ENCODE measurements around the gene ARHGAP9.

ARHGAP9 gene

GRCh38 chr12:57472391-57472790 is 7.3 kb downstream of the ARHGAP9 start:
- Histone ChIP-seq H3K4me3 (replicated peaks; ENCODE audit: insufficient read depth, low read length) (no peak overlapping the region), H3K27ac (replicated peaks) (no peak overlapping the region), H3K27me3 (ENCODE audit: insufficient read depth, poor library complexity, severe bottlenecking) (no peaks in the 10 kb centered on the region)
- no peak for DNase-seq (ENCODE audit: low read depth in 1 of 2, low spot score in 1 of 2)
- TF ChIP-seq POLR2AphosphoS5 (IDR thresholded peaks at IDR 0.05; ENCODE audit: low read depth) (no peak), GABPA (IDR thresholded peaks at IDR 0.05; ENCODE audit: low read depth) (no peak), SPI1 (IDR thresholded peaks at IDR 0.05; ENCODE audit: borderline replicate concordance, low read depth) (no peak), REST (IDR thresholded peaks at IDR 0.05; ENCODE audit: insufficient replicate concordance, low read depth) (no peak), CTCF (IDR thresholded peaks at IDR 0.05; ENCODE audit: insufficient read depth, low read length) (no peak)

- DNase-seq (ENCODE audit: low read depth in 1 of 2, low spot score in 1 of 2) = no peak
- H3K27ac ChIP-seq (replicated peaks) = no peak overlapping the region
Measured at GRCh38 chr12:57471661-57472060, 8.0 kb downstream of the ARHGAP9 start.

More at GRCh38 chr12:57471661-57472060, 8.0 kb downstream of the ARHGAP9 start:
- Histone ChIP-seq H3K27me3 (ENCODE audit: insufficient read depth, poor library complexity, severe bottlenecking) (no peaks in the 10 kb centered on the region), H3K4me3 (replicated peaks; ENCODE audit: insufficient read depth, low read length) (no peak overlapping the region)
- TF ChIP-seq POLR2AphosphoS5 (IDR thresholded peaks at IDR 0.05; ENCODE audit: low read depth) = no peak
- TF ChIP-seq REST (IDR thresholded peaks at IDR 0.05; ENCODE audit: insufficient replicate concordance, low read depth) = no peak
- no peak for TF ChIP-seq CTCF (IDR thresholded peaks at IDR 0.05; ENCODE audit: insufficient read depth, low read length)
- TF ChIP-seq GABPA (IDR thresholded peaks at IDR 0.05; ENCODE audit: low read depth) = no peak
- TF ChIP-seq SPI1 (IDR thresholded peaks at IDR 0.05; ENCODE audit: borderline replicate concordance, low read depth) = no peak
